OCI-LY3 (cell line): Measurements from ENCODE around the gene ASPN.

Experiments used
- CTCF ChIP-seq: fragments of 200-600, 300-600 bp; sonication (generic); IDR thresholded peaks from 2 replicates; pipeline ENCODE4 v1.5.1; 2014; ENCODE audit warnings: antibody characterized with exemption, low read length, low read depth
- EZH2phosphoT487 ChIP-seq: fragments of 200-600 bp; shearing (Covaris generic); IDR thresholded peaks from 2 replicates; pipeline ENCODE4 v1.6.1; 2018; ENCODE audit warnings: antibody characterized with exemption, mixed run types, low read depth

- TF ChIP-seq CTCF (no peak), EZH2phosphoT487 (no peak)
Measured at GRCh38 chr9:92474587-92474986, 7.7 kb downstream of the ASPN start.
